Measurements from ENCODE around the gene ELOVL1.

Gene ELOVL1

GRCh38 chr1:43317817-43318471 is 49.9 kb downstream of the ELOVL1 start:
- TF ChIP-seq, protein P1, sequence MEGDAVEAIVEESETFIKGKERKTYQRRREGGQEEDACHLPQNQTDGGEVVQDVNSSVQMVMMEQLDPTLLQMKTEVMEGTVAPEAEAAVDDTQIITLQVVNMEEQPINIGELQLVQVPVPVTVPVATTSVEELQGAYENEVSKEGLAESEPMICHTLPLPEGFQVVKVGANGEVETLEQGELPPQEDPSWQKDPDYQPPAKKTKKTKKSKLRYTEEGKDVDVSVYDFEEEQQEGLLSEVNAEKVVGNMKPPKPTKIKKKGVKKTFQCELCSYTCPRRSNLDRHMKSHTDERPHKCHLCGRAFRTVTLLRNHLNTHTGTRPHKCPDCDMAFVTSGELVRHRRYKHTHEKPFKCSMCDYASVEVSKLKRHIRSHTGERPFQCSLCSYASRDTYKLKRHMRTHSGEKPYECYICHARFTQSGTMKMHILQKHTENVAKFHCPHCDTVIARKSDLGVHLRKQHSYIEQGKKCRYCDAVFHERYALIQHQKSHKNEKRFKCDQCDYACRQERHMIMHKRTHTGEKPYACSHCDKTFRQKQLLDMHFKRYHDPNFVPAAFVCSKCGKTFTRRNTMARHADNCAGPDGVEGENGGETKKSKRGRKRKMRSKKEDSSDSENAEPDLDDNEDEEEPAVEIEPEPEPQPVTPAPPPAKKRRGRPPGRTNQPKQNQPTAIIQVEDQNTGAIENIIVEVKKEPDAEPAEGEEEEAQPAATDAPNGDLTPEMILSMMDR (conservative IDR thresholded peaks at IDR 0.05; ENCODE audit: low read depth, low read length), result no peak
- H3K27ac ChIP-seq, result no peak overlapping the region

GRCh38 chr1:43316738-43317520 is 50.9 kb downstream of the ELOVL1 start:
- no peaks in the 10 kb centered on the region for H3K79me2 ChIP-seq (ENCODE audit: insufficient read depth, low read depth)
- no peak overlapping the region for H3K4me2 ChIP-seq
- no peak overlapping the region for H3K4me3 ChIP-seq (IDR thresholded peaks at IDR 0.05; ENCODE audit: insufficient read depth, low read depth, low read length)
- no peak overlapping the region for H2AFZ ChIP-seq (ENCODE audit: low read depth)
- no peaks in the 10 kb centered on the region for H3K36me3 ChIP-seq (ENCODE audit: insufficient read depth)
- H3K27ac ChIP-seq, result no peak overlapping the region
- H3K9ac ChIP-seq, result no peak overlapping the region
- TF ChIP-seq, protein P1 (conservative IDR thresholded peaks at IDR 0.05; ENCODE audit: low read depth, low read length), result no peak
- no peaks in the 10 kb centered on the region for H3K27me3 ChIP-seq (ENCODE audit: insufficient read depth, low read depth)
- H4K20me1 ChIP-seq (ENCODE audit: insufficient read depth), result no peaks in the 10 kb centered on the region
- no peaks in the 10 kb centered on the region for H3K4me1 ChIP-seq (ENCODE audit: low read depth, poor library complexity, severe bottlenecking)

More at GRCh38 chr1:43317817-43318471, 49.9 kb downstream of the ELOVL1 start:
- Histone ChIP-seq H3K4me3 (IDR thresholded peaks at IDR 0.05; ENCODE audit: insufficient read depth, low read depth, low read length) (no peak overlapping the region), H3K27me3 (ENCODE audit: insufficient read depth, low read depth) (no peaks in the 10 kb centered on the region), H4K20me1 (ENCODE audit: insufficient read depth) (no peaks in the 10 kb centered on the region), H3K9ac (no peak overlapping the region), H2AFZ (ENCODE audit: low read depth) (no peak overlapping the region), H3K36me3 (ENCODE audit: insufficient read depth) (no peaks in the 10 kb centered on the region), H3K4me2 (no peak overlapping the region), H3K79me2 (ENCODE audit: insufficient read depth, low read depth) (no peaks in the 10 kb centered on the region), H3K4me1 (ENCODE audit: low read depth, poor library complexity, severe bottlenecking) (no peaks in the 10 kb centered on the region)

DNA sequence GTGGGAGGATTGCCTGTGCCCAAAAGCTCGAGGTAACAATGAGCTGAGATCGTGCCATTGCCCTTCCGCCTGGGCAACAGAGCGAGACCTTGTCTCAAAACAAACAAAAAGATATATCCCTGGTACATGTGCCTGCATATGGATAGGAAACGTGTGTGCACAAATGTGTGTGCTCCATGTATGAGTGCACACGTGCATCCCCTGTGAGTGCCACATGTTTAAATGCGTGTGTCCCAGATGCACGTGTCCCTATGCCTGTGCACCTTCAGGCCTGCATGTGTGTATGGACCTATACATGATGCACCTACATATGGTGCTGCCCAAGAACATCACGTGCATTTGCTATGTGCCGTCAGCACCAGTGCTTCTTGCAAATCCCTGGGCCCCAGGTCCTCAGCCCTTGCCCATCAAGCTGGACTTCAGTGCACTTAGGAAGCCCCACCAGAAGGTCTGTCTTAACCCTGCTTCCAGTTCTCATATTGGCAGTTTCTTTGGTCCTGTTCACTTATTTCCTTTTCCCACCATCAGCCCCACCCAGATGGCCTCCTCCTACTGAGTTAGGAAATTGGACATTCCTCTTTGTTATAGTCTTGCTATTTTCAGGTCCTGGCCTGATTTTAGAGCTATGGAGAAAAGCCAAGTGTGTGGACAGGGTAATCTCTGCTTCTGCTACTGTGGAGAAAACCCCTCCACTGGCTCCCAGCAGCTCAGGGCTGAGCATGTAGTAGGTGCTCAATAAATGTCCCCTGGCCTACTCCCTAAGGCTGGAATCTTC is 51.7 kb downstream of the ELOVL1 start:
- Histone ChIP-seq H3K27ac (no peak overlapping the region), H3K79me2 (ENCODE audit: insufficient read depth, low read depth) (no peaks in the 10 kb centered on the region), H3K9ac (no peak overlapping the region), H3K36me3 (ENCODE audit: insufficient read depth) (no peaks in the 10 kb centered on the region), H4K20me1 (ENCODE audit: insufficient read depth) (no peaks in the 10 kb centered on the region), H3K4me3 (IDR thresholded peaks at IDR 0.05; ENCODE audit: insufficient read depth, low read depth, low read length) (no peak overlapping the region), H3K4me2 (no peak overlapping the region), H3K27me3 (ENCODE audit: insufficient read depth, low read depth) (no peaks in the 10 kb centered on the region), H3K4me1 (ENCODE audit: low read depth, poor library complexity, severe bottlenecking) (no peaks in the 10 kb centered on the region), H2AFZ (ENCODE audit: low read depth) (no peak overlapping the region)
- TF ChIP-seq, protein P1 (conservative IDR thresholded peaks at IDR 0.05; ENCODE audit: low read depth, low read length), result no peak

GRCh38 chr1:43315481-43315880 is 52.3 kb downstream of the ELOVL1 start:
- Histone ChIP-seq H2AFZ (ENCODE audit: low read depth) (no peak overlapping the region), H3K4me2 (no peak overlapping the region), H3K4me1 (ENCODE audit: low read depth, poor library complexity, severe bottlenecking) (no peaks in the 10 kb centered on the region), H3K27ac (no peak overlapping the region), H3K27me3 (ENCODE audit: insufficient read depth, low read depth) (no peaks in the 10 kb centered on the region; the same call in 1 of the 2 replicates), H4K20me1 (ENCODE audit: insufficient read depth) (no peaks in the 10 kb centered on the region), H3K9ac (no peak overlapping the region), H3K36me3 (ENCODE audit: insufficient read depth) (no peaks in the 10 kb centered on the region), H3K4me3 (IDR thresholded peaks at IDR 0.05; ENCODE audit: insufficient read depth, low read depth, low read length) (no peak overlapping the region), H3K79me2 (ENCODE audit: insufficient read depth, low read depth) (no peaks in the 10 kb centered on the region)
- TF ChIP-seq, protein P1 (conservative IDR thresholded peaks at IDR 0.05; ENCODE audit: low read depth, low read length), result no peak

All from KMS-11 (cell line).